Esophagus (tissue), 2 donors: Measurements from ENCODE around the gene WFIKKN2. TPM values are rescaled to one million over a fixed set of nuclear protein-coding genes. Genes with fewer than 3 reads are reported as not detected.

ENCODE experiments used
- H3K27ac ChIP-seq, 2 donors: one replicate each; pipeline ENCODE4 v1.5.1; 2013; ENCODE audit warnings: low read depth in 2 of 2, mild to moderate bottlenecking in 2 of 2, inconsistent platforms in 1 of 2, low read length in 1 of 2, moderate library complexity in 1 of 2
- H3K27me3 ChIP-seq, 2 donors: one replicate each; pipeline ENCODE4 v1.6.1; 2013; ENCODE audit warnings: low read length in 2 of 2, control low read depth in 1 of 2, mild to moderate bottlenecking in 1 of 2; ENCODE audit not compliant: insufficient read depth in 2 of 2, control insufficient read depth in 1 of 2
- H3K36me3 ChIP-seq, 2 donors: one replicate each; pipeline ENCODE4 v1.6.1; 2013; ENCODE audit warnings: low read length in 1 of 2; ENCODE audit not compliant: control insufficient read depth in 2 of 2, insufficient read depth in 2 of 2
- H3K4me1 ChIP-seq, 2 donors: one replicate each; pipeline ENCODE4 v1.6.1; 2013; ENCODE audit warnings: low read length in 1 of 2; ENCODE audit not compliant: control insufficient read depth in 2 of 2, insufficient read depth in 2 of 2
- H3K4me3 ChIP-seq, 2 donors: one replicate each; pipeline ENCODE4 v1.5.1; 2013; ENCODE audit warnings: low read length in 2 of 2, mild to moderate bottlenecking in 2 of 2, low read depth in 1 of 2, moderate library complexity in 1 of 2
- H3K9me3 ChIP-seq, 2 donors: one replicate each; pipeline ENCODE4 v1.6.1; 2013; ENCODE audit warnings: mild to moderate bottlenecking in 2 of 2, low read depth in 1 of 2, low read length in 1 of 2, moderate library complexity in 1 of 2; ENCODE audit not compliant: control insufficient read depth in 2 of 2, insufficient read depth in 1 of 2
- WGBS, 2 donors: extraction: QIAGEN DNeasy Blood & Tissue Kit; methylation state at CpG; one replicate each; pipeline ENCODE4 v1.1.7; 2013; 5-methylcytosine and 5-hydroxymethylcytosine counted together
- polyA plus RNA-seq, 2 donors: library from polyadenylated mRNA; stranded (reverse); fragments of 200-250 nt; gene quantifications; one replicate each; pipeline ENCODE4 v1.2.3, GENCODE V29; 2013
- donor health status: healthy with polysubstance abuse.
- donor health status: Bipolar disorder and iron deficiency.

Gene WFIKKN2
- polyA plus RNA-seq, 2 donors, result 0.02 to 0.04 TPM

DNA sequence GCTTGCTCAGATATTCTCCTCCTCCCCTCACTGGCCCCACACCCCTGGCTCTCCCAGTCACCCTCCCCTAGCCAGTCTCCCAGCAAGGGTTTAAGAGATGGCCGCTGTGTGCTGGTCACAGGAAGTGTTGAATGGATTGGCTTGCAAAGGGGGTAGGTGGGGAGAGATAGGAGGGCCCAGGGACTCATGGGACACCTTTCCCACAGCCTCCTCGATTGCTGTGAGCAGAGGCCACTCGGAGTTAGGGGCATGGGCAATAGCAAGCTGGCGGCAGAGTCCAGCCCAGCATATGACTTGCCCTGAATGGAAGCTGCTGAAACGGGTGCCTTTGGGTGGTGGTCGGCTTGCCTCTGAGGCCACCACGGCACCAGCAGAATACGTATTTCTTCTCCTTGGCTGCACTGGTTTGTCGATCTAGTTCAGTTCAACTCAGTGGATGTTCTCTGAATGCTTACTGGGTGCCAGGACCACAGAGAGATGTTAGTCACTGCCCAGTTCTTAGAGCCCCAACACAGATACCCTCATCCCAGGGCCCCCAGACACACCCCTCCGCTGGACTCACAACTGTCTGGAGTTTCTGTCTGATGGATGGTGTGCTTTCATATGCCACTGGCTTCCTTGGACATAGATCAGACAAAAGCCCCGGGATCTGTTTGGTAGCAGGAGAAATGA is 6.0 kb downstream of the WFIKKN2 start:
- no peak overlapping the region for H3K4me3 ChIP-seq
- 67 to 72% methylated on average over 11 of the region's 11 CpGs for WGBS, 2 donors
- no peaks in the 10 kb centered on the region for H3K9me3 ChIP-seq
- H3K36me3 ChIP-seq, result no peaks in the 10 kb centered on the region
- H3K27ac ChIP-seq, result no peak overlapping the region
- H3K4me1 ChIP-seq, result no peaks in the 10 kb centered on the region
- no peaks in the 10 kb centered on the region for H3K27me3 ChIP-seq

DNA sequence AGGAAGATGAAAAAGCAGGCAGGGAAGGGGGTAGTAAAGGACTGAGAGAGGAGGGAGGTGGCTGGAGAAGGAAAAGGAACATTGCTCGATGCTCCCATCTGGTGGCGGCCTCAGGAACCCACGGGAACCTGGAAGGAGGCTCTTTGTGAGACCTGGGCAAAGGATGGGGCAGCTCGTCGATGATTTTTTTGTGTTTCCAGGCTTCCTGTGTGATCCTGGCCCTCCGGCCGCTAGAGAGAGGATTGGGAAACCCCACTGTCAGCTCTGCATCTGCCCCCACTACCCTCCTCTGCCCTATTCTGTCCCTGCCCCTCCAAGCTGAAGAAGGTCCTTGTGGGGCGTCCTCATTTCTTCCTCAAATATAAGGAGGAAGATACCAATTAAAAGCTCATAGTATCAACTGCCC is 6.6 kb downstream of the WFIKKN2 start:
- H3K4me3 ChIP-seq, result no peak overlapping the region
- H3K27me3 ChIP-seq, result no peaks in the 10 kb centered on the region
- H3K9me3 ChIP-seq, result no peaks in the 10 kb centered on the region
- no peaks in the 10 kb centered on the region for H3K36me3 ChIP-seq
- 14% methylated on average over 8 of the region's 8 CpGs for WGBS, 2 donors
- H3K4me1 ChIP-seq, result no peaks in the 10 kb centered on the region
- no peak overlapping the region for H3K27ac ChIP-seq

DNA sequence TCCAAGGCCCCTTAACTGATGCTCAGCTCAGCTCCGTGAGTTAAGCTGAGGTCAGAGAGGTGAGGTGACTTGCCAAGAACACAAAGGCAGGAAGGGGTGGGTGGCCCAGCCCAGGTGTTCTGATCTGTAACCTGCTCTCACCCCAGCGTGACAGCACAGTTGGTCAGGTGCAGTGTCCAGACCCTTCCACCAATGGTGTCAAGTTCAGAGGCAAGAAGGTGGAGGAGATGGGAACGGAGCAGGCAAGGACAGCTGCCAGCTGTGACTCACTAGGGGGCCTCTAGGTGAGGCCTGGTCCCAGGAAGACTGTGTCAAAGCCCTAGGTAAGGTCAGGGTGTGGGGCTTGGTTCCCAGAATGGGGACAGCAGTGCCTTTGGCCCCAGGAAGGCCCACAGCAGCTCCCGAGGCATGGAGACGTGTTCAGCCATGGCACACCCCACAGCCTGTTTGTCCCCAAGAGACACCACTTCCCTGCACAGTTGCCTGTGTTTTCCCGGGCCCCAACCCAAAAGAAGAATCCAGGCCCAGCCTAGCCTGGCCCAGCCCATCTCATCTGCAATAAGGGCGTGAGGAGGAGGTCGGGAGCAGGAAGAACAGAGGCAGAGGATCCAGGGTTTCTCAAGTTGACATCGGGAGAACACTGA is 7.2 kb downstream of the WFIKKN2 start:
- Histone ChIP-seq H3K27ac (no peak overlapping the region), H3K4me1 (no peaks in the 10 kb centered on the region), H3K36me3 (no peaks in the 10 kb centered on the region), H3K4me3 (no peak overlapping the region), H3K27me3 (no peaks in the 10 kb centered on the region), H3K9me3 (no peaks in the 10 kb centered on the region)
- WGBS, 2 donors, result 64 to 71% methylated on average over 9 of the region's 9 CpGs

DNA sequence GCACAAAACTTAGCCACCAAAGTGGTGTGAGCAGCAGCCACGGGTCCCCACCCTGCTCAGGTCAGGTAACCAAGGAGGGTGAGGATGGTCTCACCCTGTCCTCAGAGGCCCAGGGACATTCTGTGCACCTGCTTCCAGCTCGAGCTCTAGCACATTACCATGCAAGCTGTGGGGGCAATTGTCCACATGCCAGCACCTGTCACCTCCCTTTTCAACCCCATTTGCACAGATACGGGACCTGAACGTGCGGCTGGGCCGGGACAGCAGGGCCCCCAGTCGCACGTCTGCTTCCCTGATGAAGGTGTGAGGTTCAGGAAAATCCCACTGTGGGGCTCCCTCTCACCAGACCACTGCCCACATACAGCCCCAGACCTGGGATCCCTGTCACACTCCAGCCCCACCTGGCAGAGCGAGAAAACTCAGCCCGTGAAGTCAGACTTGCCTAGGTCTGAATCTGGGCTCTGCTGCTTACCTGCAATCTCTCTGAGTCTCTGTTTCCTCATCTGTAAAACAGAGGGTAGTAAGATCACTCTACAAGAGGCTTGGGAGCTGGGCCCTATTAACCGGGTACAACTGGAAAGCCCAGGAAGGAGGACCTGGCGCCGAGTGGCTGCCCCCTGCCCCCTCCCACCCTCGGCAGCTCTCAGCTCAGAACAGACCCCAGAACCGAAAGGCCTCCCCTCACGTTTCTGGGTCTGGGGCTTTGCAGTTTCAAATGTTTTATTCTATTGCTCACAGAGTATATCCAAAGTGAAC is 7.9 kb downstream of the WFIKKN2 start:
- Histone ChIP-seq H3K4me1 (no peaks in the 10 kb centered on the region), H3K27ac (no peak overlapping the region), H3K9me3 (no peaks in the 10 kb centered on the region), H3K27me3 (no peaks in the 10 kb centered on the region), H3K4me3 (no peak overlapping the region), H3K36me3 (no peaks in the 10 kb centered on the region)
- 87% methylated on average over 16 of the region's 16 CpGs for WGBS, 2 donors

DNA sequence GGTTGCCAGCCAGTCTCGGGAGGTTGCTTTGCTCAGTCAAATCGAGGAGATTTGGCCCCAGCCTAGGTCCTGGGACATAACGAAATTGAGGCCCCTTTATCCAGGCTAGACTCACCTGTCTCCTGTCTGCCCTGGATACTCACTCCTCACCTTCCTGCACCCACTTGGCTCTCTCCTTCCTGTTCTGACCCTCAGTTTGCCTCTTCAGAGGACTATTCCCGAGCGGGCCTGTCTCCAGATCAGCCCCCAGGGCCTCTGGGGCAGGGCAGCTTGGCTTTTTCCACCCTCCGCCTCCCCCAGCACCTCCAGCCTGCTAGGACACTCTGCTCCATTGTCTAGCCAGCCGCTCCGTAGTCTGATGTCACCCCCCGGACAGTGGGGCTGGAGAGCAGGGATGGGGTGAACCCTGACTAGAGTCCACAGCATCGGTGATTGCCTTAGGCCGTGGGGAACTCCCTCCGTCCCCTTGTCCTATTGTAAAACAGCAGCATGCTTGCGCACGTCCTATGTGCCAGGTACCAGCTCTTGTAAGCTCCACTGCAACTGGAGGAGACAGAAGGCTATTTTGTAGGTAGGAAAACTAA is 8.8 kb downstream of the WFIKKN2 start:
- WGBS, 2 donors, result 55 to 72% methylated on average over 14 of the region's 14 CpGs
- Histone ChIP-seq H3K4me3 (no peak overlapping the region), H3K27me3 (no peaks in the 10 kb centered on the region), H3K36me3 (no peaks in the 10 kb centered on the region), H3K9me3 (no peaks in the 10 kb centered on the region), H3K27ac (no peak overlapping the region), H3K4me1 (no peaks in the 10 kb centered on the region)

DNA sequence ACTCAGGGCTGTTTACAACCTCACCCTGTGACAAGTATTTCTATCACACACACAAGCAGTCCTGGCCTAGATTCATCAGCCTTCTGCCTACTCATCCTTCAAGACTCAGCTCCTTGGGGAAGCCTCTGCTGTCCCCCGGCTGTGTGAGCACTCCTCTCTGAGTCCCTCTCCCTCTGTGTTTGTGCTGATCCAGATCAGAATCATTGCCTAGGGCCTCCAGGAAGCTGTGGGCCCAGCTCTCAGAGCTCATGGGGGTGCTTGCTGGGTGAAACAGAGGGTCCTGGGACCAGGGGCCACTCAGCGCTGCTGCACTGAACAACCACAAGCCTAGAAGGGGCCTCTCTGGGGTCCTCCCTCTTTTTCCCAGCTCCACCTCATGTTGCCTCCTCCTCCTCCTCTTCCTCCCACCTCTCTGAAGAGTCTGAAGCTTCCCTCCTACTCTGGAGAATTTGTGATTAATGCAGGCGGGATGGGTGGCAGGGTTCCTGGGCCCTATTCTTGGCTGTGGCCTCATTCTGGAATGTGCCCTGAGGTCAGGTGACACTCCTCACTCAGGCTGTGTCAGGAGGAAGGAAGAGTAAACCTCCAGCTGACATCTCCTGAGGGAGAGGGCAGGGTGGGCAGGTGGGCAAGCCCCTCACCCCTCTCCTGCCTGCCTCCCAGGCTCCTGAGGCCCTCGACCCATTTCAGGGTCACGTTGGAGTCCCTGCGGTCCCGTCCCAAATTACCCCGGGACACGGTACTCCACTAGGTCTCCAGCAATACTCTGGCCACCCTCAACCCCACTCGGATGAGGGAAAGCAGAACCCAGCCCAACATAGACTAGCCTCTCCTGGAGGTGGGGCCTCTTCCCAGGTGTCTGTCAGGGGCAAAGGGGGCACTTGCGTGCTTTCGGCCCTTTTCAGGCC is 10.1 kb downstream of the WFIKKN2 start:
- no peaks in the 10 kb centered on the region for H3K36me3 ChIP-seq
- no peaks in the 10 kb centered on the region for H3K9me3 ChIP-seq
- H3K27me3 ChIP-seq, result no peaks in the 10 kb centered on the region
- no peak overlapping the region for H3K27ac ChIP-seq
- no peaks in the 10 kb centered on the region for H3K4me1 ChIP-seq
- WGBS, 2 donors, result 77 to 85% methylated on average over 12 of the region's 12 CpGs
- no peak overlapping the region for H3K4me3 ChIP-seq

DNA sequence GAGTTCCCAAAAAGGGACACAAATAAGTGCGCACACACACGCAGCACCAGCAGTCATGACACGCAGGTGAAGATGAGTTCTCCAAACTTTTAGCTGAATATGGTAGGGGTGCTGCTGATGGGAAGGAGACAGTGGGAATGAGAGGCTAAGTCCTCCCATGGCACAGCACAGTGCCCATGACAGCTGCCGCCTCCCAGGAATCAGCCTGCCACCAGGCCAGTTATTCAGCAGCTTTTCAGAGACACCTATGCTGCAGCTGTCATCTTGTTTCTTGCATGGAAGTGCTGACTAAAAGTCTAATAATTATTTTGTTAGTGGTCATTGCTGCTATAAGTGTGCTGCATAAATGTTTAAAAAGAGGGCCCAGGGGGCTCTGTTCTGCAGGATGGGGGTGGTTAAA is 12.2 kb downstream of the WFIKKN2 start:
- Histone ChIP-seq H3K36me3 (no peaks in the 10 kb centered on the region), H3K9me3 (no peaks in the 10 kb centered on the region), H3K27me3 (no peaks in the 10 kb centered on the region), H3K4me3 (no peak overlapping the region), H3K27ac (no peak overlapping the region), H3K4me1 (peaks cover 0 to 2% of the 10 kb centered on the region in 2 donors)
- WGBS, 2 donors, result 94 to 98% methylated on average over 4 of the region's 4 CpGs

DNA sequence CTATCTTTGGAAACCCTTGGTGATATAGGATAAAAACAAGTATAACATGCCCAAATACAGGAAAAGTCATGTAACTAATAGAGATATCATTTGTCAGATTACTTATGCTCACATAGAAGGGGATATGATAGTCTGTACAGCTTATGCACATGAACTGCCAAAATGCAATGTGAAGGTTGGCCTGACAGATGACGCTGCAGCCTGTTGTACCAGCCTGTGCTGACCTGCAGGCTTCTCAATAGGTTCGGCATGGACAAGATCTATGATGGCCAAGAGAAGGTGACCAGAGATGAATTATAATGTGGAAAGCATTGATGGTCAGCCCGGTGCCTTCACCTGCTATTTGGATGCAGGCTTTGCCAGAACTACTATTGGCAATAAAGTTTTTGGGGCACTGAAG is 12.7 kb downstream of the WFIKKN2 start:
- Histone ChIP-seq H3K36me3 (no peaks in the 10 kb centered on the region), H3K9me3 (no peaks in the 10 kb centered on the region), H3K27me3 (no peaks in the 10 kb centered on the region), H3K4me1 (peaks cover 0 to 2% of the 10 kb centered on the region in 2 donors), H3K4me3 (no peak overlapping the region), H3K27ac (no peak overlapping the region)
- WGBS, 2 donors, result 87 to 89% methylated on average over 3 of the region's 3 CpGs

DNA sequence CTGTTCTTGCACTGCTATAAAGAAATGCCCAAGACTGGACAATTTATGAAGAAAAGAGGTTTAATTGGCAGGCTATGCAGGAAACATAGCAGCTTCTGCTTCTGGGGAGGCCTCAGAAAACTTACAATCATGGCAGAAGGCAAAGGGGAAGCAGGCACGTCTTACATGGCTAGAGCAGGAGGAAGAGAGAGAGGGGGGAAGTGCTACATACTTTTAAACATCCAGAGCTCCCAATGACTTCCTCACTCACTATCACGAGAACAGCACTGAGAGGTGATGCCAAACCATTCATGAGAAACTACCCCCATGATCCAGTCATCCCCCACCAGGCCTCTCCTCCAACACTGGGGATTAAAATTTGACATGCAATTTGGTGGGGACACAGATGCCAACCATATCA is 13.3 kb downstream of the WFIKKN2 start:
- Histone ChIP-seq H3K9me3 (no peaks in the 10 kb centered on the region), H3K27me3 (no peaks in the 10 kb centered on the region), H3K36me3 (no peaks in the 10 kb centered on the region), H3K27ac (no peak overlapping the region), H3K4me3 (no peak overlapping the region), H3K4me1 (peaks cover 0 to 2% of the 10 kb centered on the region in 2 donors)
- 68 to 76% methylated on average over 2 of the region's 2 CpGs for WGBS, 2 donors
